Renal cortical epithelial cell (primary cell): ENCODE results near the gene VPS26A. TPM values are rescaled to one million over a fixed set of nuclear protein-coding genes. Genes with fewer than 3 reads are reported as not detected.

Source experiments
- DNase-seq: peaks from one replicate; pipeline ENCODE4 v3.0.0-alpha.2; 2011; ENCODE audit warnings: low read depth
- total RNA-seq: library from RNA; depleted of rRNA; stranded (reverse); fragments of >200 nt; gene quantifications from 2 replicates; pipeline ENCODE4 v1.2.3, GENCODE V29; 2014

VPS26A gene
- total RNA-seq, result 77.3 and 79.3 TPM in 2 replicates

DNA sequence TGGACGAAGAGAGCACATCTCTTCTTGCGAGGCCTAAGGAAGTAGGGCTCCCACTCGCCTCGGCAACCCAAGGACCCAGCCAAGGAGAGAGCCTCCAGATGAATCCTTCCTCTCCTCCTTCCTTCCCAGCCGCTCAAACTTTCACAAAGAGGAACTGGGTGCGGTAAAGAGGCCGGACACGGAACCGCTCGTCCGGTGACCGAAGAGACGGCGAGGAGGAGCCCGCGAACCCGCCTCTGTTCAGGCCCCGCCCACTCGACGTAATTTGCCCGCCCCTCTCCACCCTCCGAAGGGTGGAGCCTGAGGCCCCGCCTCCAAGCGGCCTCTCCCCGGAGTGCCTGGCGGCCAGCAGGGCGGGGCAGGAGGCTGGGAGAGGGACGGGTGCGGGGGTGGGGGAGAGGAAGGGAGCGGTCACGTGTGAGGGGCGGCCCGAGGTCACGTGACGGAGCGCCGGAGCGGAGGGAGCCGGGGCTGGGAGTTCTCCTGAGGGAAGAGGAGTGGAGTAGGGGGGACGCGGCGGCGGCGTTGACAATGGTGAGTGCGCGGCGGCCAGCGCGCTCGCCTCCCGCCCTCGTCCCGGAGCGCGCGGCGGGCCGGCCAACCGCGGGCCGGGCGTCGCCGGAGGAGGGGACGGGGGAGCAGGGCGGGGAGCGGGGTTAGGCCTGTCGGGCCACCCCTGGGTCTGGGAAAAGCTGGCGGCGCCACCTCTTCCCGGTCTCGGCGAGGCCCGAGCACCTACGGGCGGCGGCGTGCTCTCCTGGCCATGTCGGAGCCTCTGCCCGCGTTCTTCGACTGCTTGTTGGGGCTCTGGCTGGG lies at the start of gene VPS26A:
Gene VPS26A, plus strand, starts transcription at position 432 of the 816 bp plus-strand sequence. Its CDS starts 100 bp downstream, at position 532.
- DNase-seq, result peak; percentile 87

DNA sequence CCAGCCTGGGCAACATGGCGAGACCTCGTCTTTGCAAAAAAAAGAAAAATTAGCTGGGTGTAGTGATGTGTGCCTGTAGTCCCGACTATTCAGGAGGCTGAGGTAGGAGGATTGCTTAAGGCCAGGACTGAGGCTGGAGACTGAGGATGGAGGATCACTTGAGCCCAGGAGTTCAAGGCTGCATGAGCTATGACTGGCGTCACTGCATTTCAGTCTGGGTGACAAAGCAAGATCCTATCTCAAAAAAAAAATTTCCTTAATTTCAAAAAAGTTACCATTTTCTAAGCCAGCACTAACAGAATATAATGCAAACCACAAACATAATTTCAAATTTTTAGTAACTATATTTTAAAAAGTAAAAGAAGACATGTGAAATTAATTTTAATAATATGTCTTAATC lies 49.4 kb upstream of the VPS26A start:
- no peak for DNase-seq

DNA sequence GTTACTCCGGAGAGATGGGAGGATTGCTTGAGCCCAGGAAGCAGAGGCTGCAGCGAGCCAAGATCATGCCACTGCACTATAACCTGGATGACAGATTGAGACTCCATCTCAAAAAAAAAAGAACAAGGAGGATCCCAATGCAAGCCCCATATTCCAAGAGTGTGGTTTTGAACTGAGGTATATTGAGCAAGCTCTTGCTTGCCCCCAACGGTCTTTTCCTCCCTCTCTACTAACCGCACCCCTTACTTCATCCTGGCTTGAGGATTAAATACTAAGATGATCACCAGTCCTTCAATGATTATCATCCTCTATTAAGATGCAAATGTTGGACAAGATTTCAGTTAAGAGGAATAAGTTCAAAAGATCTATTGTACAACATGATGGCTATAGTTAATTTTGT lies 48.5 kb upstream of the VPS26A start:
- no peak for DNase-seq

DNA sequence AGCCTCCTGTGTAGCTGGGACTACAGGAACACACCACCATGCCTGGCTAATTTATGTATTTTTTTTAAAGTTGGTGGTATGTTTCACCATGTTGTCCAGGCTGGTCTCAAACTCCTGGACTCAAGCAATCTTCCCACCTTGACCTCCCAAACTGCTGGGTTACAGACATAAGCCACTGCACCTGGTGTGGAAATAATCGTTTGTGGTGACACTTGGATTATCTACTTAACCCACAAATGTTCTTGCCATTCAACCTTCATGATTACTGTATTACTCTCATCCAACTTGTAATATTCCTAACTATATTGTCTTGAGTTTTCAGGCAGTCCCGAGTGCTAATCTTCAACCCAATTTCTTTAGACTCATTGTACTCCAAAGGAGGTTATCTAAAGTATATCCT lies 45.7 kb upstream of the VPS26A start:
- no peak for DNase-seq

DNA sequence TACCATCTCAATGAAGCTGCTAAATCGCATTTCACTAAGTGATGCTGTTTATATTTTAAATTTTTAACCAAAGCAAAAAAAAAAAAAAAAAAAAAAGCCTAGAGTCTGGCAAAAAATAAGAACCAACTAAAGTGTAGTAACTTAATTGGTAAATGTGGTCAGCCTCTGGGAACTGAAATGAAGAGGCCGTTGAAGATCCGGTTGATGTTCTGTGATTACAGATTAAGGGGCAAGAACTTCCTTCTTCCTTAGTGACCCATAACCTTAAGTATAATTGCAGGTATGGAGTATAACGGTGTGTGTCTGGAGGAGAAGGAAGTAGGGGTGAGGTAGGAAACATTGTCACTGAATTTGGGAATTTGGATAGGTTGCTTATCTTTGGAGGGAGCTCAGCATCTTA lies 43.8 kb upstream of the VPS26A start:
- no peak for DNase-seq

DNA sequence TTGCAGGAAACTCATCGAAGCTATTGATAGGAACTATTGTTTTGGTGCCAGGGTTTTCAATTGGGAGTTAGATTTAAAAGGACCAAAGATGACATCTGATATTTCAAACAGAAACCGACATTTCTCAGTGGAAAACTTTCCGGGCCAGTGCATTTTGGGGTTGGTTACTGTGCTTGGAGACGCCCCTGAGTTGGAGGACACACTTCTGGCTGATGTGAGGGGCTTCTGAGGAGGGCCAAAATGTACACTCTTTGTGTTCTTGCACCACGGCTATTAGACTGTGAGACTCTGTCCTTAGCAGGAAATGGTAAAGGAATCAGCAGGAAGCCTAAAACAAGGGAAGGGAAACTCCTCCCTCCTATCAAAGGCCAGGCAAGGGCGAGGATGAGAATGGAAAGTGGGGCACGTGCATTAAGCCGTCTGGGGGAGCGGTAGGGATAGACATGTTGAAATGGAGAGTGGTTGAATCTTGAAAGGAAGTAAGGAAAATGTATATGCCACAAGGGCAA lies 37.9 kb upstream of the VPS26A start:
- no peak for DNase-seq

DNA sequence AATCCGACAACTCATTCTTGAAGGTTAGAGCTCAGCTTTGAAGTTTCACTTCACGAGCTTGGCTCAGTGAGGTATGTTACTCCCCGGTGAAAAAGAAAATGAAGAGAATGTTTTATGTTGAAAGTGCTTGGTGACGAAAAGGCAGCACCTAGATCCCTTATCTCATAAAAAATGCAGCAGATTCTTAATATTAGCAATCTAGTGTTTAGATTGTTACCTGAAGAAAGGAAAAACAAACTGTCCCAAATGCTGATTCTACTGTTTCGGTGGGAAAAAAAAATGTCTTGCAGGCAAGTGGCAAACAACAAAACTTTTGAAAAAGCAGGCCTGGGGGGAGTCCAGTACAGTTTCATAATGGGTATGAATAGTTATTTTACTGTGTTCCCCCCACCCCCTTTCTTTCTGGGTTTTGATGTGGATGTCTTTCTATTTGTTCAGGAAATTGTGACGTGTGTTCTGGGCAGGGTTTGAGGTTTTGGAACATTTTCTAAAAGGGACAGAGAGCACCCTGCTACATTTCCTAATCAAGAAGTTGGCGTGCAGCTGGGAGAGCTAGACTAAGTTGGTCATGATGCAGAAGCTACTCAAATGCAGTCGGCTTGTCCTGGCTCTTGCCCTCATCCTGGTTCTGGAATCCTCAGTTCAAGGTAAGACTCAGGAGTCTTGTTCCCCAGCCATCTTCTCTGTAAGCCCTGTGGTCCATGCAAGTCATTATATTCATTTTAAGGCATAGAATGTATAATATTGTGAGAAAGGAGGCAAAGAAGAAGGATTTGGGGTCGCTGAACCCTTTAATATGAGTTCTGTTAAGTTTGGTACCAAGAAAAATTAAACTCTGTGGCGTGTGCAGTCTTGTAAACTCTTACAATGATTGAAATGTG lies 36.1 kb upstream of the VPS26A start, which contains the start of gene SRGN:
Gene SRGN, plus strand, starts transcription at position 514 of the 881 bp plus-strand sequence. Its CDS starts 55 bp downstream, at position 569.
- peak; percentile 14 for DNase-seq

DNA sequence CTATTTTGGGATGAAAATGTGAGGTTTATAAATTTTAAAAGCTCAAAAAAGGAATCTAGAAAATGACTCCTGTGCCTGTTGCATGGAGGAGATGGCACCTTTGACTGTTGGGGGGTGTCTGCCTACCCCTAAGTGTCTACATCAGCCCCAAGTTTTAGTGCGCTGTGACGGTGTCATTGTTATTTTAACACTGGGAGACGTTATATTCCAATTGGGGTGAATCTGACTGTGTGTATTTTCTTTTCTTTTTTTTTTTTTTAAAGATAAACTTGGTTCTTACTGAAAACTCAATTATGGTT lies 35.6 kb upstream of the VPS26A start:
- DNase-seq, result no peak

DNA sequence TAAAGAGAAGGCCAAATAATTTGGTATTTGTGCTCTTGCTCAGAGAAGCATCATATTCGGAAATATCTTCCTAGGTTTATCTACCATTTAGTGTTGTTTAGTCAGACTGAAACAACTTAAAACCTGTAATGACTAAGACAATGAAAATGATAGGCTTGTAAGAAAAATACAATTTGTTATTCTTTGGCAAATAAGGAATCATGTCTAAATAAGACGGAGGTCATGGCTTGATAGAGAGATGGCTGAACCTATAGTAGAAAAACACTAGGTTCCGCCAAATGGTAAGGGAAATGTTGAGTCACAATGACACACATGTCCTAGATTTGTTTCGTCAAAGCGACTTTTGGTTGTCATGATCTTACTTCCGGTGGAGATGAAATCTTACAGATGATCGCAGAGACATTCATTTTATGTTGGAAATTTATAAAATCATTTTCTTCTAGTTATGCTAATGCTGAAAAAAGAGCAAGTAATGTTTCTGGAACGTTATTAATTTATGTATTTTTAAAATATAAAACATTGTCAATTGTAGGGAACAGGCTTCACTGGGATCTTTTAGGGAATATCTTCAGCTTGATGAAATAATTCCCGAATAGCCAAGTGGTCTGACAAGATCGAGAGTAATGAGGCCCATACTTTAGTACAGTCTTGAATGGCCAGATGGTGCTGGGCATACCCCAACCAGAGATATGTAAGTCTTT lies 35.0 kb upstream of the VPS26A start:
- no peak for DNase-seq

DNA sequence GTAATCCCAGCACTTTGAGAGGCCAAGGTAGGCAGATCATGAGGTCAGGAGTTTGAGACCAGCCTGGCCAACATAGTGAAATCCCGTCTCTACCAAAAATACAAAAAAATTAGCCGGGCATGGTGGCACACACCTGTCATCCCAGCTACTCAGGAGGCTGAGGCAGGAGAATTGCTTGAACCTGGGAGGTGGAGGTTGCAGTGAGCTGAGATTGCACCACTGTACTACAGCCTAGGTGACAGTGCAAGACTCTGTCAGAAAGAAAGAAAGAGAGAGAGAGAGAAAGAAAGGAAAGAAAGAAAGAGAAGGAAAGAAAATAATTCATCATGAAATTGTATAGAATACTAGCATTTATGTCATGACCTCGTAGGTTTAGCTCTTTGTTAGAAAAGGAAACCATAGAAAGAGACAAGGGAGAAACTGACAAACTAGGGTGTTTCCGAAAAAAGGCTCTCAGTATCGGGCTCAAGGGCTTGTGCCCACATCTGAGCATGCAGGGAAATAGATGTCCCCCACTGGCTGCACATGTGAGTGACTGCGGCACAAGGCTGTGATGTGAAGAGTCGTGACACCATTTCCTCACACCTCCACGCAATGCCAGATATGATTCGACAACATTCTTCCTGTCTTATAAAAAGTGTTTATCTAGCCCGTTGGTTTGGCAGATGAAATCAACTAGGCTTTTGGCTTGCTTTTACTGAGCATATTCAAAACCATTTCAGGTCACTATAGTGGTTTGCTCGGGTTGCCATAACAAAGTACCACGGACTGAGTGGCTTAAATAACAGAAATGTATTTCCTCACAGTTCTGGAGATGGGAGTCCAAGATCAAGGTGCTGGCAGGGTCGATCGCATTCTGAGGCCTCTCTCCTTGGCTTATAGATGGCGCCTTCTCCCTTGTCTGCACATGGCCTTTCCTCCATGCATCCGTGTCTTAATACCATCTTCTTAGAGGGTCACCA lies 34.1 kb upstream of the VPS26A start:
- no peak for DNase-seq

DNA sequence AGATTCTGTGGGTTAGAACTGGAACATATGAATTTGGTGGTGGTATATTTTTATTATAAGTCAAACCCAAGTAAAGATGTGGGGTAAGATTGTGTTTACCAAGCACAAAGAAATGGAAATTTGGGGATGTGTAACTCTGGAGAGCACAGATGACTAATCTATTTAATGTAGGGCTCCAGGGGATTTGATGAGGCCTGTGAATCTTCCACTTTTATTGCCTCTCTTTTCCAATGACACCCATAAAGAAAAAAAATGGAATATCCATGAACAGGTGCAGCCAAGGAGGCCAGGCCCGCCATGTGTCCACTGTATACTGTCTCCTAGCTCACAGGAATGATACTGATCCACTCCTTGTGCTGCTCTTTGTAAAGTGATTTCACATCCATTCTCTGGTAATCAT lies 33.3 kb upstream of the VPS26A start:
- no peak for DNase-seq

DNA sequence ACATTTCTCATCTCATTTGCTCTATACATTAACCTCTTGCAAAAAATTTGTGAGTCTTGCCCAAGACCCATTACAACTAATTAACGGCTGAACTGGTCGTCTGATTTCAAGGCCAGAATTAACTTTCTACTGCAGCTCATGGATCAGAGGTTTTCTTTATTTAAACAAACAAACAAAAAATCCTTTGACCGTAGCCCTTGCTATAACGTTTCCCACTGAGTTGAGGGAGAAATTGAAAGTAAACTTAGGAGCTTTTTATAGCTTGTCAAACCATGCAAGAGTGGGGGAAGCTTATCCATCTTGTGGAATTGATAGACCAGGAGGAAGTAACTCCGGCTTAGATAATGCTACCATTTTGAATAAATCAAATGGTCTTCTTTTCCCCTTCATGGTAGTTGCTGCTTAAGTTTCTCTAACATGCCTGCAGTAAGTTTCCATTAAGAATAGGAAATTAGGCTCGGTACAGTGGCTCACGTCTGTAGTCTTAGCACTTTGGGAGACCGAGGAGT lies 32.8 kb upstream of the VPS26A start:
- DNase-seq, result no peak

DNA sequence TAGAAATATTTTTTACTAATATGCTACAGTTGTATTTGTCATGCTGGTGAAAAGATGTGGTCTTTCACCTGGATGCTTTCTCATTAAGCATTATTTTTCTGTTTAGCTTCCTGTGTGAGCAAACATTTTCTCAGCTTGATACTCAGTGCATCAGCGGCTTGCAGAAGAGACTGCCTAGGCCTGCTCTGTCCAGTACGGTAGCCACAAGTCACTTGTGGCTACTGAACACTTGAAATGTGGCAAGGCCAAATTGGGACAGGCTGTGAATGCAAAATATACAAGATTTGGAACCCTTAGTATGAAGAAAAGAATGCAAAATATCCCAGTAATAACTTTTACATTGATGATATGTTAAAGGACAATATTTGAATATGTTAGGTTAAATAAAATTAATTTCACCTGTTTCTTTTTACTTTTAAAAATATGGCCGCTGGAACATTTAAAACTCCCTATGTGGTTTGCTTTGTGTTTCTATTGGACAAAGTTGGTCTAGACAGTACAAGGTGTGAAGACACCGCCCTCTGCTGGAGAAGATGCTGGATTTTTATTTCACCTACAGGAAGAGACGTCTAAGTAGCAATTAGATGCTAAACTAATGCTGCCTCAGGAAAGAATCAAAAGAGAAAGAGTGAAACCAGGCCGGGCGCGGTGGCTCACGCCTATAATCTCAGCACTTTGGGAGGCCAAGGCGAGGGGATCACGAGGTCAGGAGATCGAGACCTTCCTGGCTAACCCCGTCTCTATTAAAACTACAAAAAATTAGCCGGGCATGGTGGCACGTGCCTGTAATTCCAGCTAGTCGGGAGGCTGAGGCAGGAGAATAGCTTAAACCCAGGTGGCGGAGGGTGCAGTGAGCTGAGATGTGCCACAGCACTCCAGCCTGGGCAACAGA lies 30.8 kb upstream of the VPS26A start:
- DNase-seq, result peak; percentile 89

DNA sequence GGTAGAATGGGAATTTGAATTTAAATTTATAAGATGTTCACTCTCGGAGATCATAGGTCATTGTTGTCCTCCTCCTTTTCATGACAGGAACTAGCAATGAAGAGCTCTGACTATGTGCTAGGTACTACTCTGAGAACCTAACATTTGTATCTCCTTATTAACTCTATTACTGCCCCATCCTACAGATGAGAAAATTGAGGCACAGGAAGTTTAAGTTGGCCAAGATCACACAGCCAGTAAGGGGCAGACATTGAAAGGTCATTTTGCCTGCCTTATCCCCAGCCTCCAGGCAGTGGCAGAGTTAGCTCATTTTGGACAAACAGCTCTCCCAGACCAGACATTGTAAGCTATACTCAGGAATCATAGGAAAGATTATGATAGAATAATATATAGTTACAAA lies 30.0 kb upstream of the VPS26A start:
- peak; percentile 47 for DNase-seq

DNA sequence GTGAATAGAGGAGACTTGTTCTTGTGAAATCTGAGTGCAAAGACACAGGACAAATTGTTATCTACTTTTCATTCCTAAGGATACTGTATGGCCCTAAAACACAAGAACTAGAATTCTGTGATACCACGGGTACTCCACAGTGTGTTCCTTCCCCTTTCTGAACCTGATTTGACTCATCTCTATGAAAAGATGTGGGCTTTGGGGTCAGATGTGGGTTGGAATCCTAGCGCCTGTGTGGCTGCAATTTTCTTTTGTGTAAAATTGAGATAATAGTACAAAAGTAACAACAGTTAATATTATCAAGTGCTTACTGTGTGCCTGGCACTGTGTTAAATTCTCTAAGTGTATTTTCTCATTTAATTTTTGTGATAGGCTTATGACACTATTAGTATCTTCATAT lies 27.9 kb upstream of the VPS26A start:
- DNase-seq, result no peak

DNA sequence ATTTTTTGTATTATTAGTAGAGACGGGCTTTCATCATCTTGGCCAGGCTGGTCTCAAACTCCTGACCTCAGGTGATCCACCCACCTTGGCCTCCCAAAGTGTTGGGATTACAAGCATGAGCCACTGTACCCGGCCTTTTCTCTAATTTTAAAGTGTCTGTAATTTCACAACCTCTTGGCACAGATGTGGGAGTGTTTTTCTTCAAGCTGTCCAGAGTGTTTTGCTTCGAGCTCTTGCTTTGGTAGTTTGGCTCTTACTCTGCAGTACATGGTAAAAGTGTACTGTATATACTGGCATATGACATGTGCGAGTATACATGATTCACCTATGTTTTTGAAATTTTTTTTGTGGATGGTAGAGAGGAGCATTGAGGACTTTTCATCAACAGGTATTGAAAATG lies 26.2 kb upstream of the VPS26A start:
- DNase-seq, result no peak

DNA sequence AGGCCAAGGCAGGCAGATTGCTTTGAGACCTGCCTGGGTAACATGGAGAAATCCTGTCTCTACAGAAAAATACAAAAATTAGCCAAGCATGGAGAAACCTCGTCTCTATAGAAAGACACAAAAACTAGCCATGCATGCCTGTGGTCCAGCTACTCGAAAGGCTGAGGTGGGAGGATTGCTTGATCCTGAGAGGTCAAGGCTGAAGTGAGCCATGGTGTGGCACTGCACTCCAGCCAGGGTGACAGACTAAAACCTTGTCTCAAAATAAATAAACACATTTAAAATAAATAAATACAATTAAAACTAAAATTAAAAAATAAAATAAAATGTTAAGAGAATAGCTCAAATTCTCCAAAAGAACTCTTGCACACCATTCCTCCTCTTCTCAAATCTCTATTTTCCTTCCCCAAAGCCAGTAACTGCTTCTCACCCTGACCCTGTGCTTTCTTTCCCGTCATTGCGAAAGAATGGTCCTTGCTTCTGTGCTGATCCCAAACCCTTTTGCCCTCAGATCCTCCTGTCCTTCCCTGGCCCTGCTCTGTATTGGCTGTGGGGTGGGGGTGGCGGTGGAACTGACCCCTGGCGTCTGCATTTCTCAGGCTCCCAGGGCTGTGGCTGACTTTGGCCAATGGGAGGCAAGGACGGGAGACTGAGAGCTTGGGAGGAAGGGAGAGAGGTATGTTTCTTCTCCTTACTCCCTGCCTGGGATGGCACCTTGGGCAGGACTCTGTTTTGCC lies 23.7 kb upstream of the VPS26A start:
- DNase-seq, result no peak

DNA sequence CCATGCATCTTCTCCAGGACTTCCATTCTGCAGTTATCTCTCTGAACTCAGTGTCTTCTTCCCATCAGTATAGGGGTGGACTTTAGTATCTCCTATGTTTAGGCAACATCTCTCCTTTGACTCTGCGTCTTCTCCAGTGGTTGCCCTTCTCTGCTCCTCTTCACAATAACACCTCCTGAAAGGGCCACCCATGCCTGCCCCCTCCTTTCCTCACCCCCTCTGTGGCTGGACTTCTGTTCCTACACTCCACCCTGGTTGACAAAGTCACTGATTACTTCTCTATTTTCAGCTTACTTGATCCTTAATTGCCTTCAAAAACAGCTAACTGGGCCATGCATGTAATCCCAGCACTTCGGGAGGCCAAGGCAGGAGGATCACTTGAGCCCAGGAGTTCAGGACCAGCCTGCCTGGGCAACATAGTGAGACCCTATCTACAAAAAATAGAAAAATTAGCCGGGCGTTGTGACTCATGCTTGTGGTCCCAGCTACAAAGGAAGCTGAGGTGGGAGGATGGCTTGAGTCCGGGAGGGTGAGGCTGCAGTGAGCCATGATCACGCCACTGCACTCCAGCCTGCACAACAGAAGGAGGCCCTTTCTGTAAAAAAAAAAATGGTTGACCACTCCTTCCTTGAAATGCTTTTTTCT lies 22.4 kb upstream of the VPS26A start:
- DNase-seq, result peak; percentile 48

DNA sequence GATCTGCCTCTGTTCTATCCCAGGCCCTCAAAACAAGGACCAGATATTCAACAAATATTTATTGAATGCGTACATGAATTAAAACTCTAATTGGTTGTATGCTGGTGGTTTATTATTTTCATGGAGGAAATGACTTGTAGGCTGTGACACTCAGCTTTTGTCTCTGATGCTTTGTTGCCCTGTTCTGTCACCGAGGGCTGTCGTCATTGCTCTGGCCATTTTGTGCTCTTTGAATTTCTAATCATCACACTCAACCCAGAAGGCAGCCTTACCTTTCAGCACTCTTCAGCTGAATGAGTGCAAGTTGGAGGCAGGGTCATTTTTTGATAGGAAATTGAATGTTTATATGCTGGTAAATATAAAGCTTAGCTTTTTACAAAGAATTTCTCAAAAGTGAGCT lies 21.5 kb upstream of the VPS26A start:
- DNase-seq, result no peak
